Smooth muscle cell (in vitro differentiated cells): Measurements from ENCODE around the gene TUT1. TPM values are rescaled to one million over a fixed set of nuclear protein-coding genes. Genes with fewer than 3 reads are reported as not detected.

Source experiments
- DNase-seq: peaks from one replicate; lab custom pipeline; 2025; ENCODE audit not compliant: unreplicated experiment; lab: John Stamatoyannopoulos, UW
- H2AFZ ChIP-seq: fragments of 200-600 bp; sonication (generic); 2 replicates; pipeline ENCODE4 v1.6.0; 2016; ENCODE audit warnings: antibody characterized with exemption, low read depth, mild to moderate bottlenecking
- H3F3A ChIP-seq: fragments of 200-600 bp; sonication (generic); 2 replicates; pipeline ENCODE4 v1.6.0; 2017; ENCODE audit warnings: antibody characterized with exemption, low read depth
- H3K27ac ChIP-seq: fragments of 200-600 bp; sonication (generic); 2 replicates; pipeline ENCODE4 v1.5.1; 2016; ENCODE audit warnings: low read depth, mild to moderate bottlenecking
- H3K27me3 ChIP-seq: fragments of 200-600 bp; sonication (generic); 2 replicates; pipeline ENCODE4 v1.6.1; 2016; ENCODE audit warnings: low read depth, mild to moderate bottlenecking
- H3K36me3 ChIP-seq: fragments of 200-600 bp; sonication (generic); 2 replicates; pipeline ENCODE4 v1.5.1; 2016; ENCODE audit warnings: low read depth
- H3K4me1 ChIP-seq: fragments of 200-600 bp; sonication (generic); 2 replicates; pipeline ENCODE4 v1.5.1; 2016; ENCODE audit warnings: low read depth
- H3K4me2 ChIP-seq: fragments of 200-600 bp; sonication (generic); 2 replicates; pipeline ENCODE4 v1.6.0; 2016; ENCODE audit warnings: mild to moderate bottlenecking
- H3K4me3 ChIP-seq: fragments of 200-600 bp; sonication (generic); 2 replicates; pipeline ENCODE4 v1.5.1; 2016; ENCODE audit warnings: mild to moderate bottlenecking
- H3K79me2 ChIP-seq: fragments of 200-600 bp; sonication (generic); 2 replicates; pipeline ENCODE4 v1.6.0; 2016; ENCODE audit warnings: low read depth, mild to moderate bottlenecking
- H3K9ac ChIP-seq: fragments of 200-600 bp; sonication (generic); 2 replicates; pipeline ENCODE4 v1.6.0; 2016; ENCODE audit warnings: low read depth
- H3K9me3 ChIP-seq: fragments of 200-600 bp; sonication (generic); replicated peaks from 2 replicates; pipeline ENCODE4 v1.5.1; 2016; ENCODE audit warnings: low read depth
- H4K20me1 ChIP-seq: fragments of 200-600 bp; sonication (generic); 2 replicates; pipeline ENCODE4 v1.6.0; 2016; ENCODE audit warnings: low read depth
- WGBS: methylation state at CpG from one replicate; pipeline ENCODE4 v1.1.7; 2016; ENCODE audit warnings: low lambda C conversion rate; 5-methylcytosine and 5-hydroxymethylcytosine counted together
- polyA plus RNA-seq: library from polyadenylated mRNA; unstranded; fragments of >200 nt; fragmentation: Nextera tagmentation; extraction: Ambion mirVana; gene quantifications from 2 replicates; pipeline ENCODE4 v1.2.1, GENCODE V29; 2016
- total RNA-seq: library from RNA; depleted of rRNA; stranded (reverse); fragments of >200 nt; gene quantifications from 2 replicates; pipeline ENCODE4 v1.2.3, GENCODE V29; 2014
- TF ChIP-seq, protein P1 (sequence below): fragments of 200-600 bp; sonication (generic); IDR thresholded peaks from 2 replicates; pipeline ENCODE4 v1.5.1; 2017; ENCODE audit warnings: borderline replicate concordance, mild to moderate bottlenecking, antibody characterized with exemption; ENCODE audit not compliant: insufficient read depth, poor library complexity, severe bottlenecking

Gene TUT1
- total and polyA plus RNA-seq, 2 experiments from 2014 or later, result 3.0 to 15.9 TPM

GRCh38 chr11:62574363-62575071 is 16.8 kb downstream of the TUT1 start:
- 3% methylated on average over 33 of the region's 33 CpGs for WGBS
- TF ChIP-seq, protein P1, sequence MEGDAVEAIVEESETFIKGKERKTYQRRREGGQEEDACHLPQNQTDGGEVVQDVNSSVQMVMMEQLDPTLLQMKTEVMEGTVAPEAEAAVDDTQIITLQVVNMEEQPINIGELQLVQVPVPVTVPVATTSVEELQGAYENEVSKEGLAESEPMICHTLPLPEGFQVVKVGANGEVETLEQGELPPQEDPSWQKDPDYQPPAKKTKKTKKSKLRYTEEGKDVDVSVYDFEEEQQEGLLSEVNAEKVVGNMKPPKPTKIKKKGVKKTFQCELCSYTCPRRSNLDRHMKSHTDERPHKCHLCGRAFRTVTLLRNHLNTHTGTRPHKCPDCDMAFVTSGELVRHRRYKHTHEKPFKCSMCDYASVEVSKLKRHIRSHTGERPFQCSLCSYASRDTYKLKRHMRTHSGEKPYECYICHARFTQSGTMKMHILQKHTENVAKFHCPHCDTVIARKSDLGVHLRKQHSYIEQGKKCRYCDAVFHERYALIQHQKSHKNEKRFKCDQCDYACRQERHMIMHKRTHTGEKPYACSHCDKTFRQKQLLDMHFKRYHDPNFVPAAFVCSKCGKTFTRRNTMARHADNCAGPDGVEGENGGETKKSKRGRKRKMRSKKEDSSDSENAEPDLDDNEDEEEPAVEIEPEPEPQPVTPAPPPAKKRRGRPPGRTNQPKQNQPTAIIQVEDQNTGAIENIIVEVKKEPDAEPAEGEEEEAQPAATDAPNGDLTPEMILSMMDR, result no peak
- Histone ChIP-seq H3F3A (peaks cover 5% of the 10 kb centered on the region), H3K9me3 (no peaks in the 10 kb centered on the region), H2AFZ (peak overlapping the region; percentile 32), H3K4me1 (peaks cover 11% of the 10 kb centered on the region), H3K36me3 (no peaks in the 10 kb centered on the region), H4K20me1 (peaks cover 37% of the 10 kb centered on the region), H3K9ac (peak overlapping the region; percentile 97), H3K27ac (peak overlapping the region; percentile 94), H3K27me3 (no peaks in the 10 kb centered on the region), H3K4me2 (peak overlapping the region; percentile 91), H3K79me2 (peaks cover 64% of the 10 kb centered on the region), H3K4me3 (peak overlapping the region; percentile 97)
- no peak for DNase-seq

- Histone ChIP-seq H3K27me3 (no peaks in the 10 kb centered on the region), H3K79me2 (peaks cover 70% of the 10 kb centered on the region), H2AFZ (peak within 1 kb of the TSS; percentile 84), H4K20me1 (peaks cover 44% of the 10 kb centered on the region), H3K27ac (peak within 1 kb of the TSS; percentile 94), H3F3A (peaks cover 5% of the 10 kb centered on the region), H3K9me3 (no peaks in the 10 kb centered on the region), H3K4me3 (peak within 1 kb of the TSS; percentile 97), H3K4me1 (peaks cover 11% of the 10 kb centered on the region), H3K36me3 (no peaks in the 10 kb centered on the region), H3K9ac (peak within 1 kb of the TSS; percentile 97), H3K4me2 (peak within 1 kb of the TSS; percentile 92)
- DNase-seq, result peak; percentile 90
- TF ChIP-seq, protein P1, result no peak
- WGBS, result 1% methylated on average over 46 of the region's 46 CpGs
Observed at GRCh38 chr11:62573592-62574362, 17.5 kb downstream of the TUT1 start, which contains the start of gene EEF1G. EEF1G (minus strand) TSS chr11:62573891; CDS start chr11:62573842, 49 bp downstream.

DNA sequence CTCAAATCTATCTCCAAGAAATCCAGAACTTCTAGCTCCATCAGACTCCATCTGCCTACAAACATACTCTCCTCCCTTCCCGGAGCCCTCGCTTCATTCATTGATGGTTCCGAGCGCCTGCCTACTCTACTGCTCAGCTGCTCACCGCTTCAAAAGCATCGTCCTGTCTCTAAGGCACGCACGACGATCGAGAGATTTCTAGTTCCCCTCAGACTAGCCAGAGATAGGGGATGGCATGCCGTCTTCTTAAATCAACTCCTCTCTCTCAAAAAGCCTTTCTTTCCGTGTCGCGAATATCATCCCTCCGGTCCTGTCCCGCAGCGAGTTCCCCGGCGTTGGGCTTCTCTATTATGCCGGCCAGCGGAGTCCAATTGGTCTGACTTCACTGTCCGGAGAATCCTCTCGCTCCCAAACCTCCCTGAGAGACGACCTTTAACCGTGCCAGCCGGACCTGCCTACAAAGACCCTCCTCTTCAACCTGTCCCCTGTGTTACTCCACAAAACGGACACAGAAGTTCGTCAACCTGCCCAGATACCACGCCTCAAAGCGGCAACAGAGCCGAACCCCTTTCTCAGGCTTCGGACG is 18.2 kb downstream of the TUT1 start:
- H3K79me2 ChIP-seq, result peaks cover 75% of the 10 kb centered on the region
- H3F3A ChIP-seq, result peaks cover 5% of the 10 kb centered on the region
- TF ChIP-seq, protein P1, result no peak
- peak overlapping the region; percentile 89 for H3K9ac ChIP-seq
- H3K27ac ChIP-seq, result peak overlapping the region; percentile 79
- no peak for DNase-seq
- no peaks in the 10 kb centered on the region for H3K36me3 ChIP-seq
- no peaks in the 10 kb centered on the region for H3K27me3 ChIP-seq
- H2AFZ ChIP-seq, result peak overlapping the region; percentile 84
- peak overlapping the region; percentile 97 for H3K4me3 ChIP-seq
- H3K4me1 ChIP-seq, result peaks cover 11% of the 10 kb centered on the region
- H3K9me3 ChIP-seq, result no peaks in the 10 kb centered on the region
- WGBS, result under 1% methylated on average over 33 of the region's 33 CpGs
- peaks cover 49% of the 10 kb centered on the region for H4K20me1 ChIP-seq
- H3K4me2 ChIP-seq, result peak overlapping the region; percentile 92
